ENCODE results near the gene HMCN1.

HMCN1 gene

DNA sequence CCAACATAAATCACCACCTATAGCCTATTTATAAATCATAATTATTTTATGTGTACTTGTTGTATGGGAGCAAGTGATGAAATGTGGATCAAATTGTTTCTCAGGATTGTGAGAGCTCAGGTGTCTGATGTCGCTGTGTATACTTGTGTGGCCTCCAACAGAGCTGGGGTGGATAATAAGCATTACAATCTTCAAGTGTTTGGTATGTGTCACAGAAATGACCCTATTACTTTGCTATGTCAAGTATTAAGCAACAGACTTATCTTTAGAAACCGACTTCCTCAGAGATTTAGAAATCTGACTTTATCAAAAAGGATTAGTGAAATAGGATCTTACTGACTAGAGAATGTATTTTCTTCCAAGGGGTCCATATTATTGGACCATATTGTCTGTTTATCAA, 360.0 kb downstream of the HMCN1 start:
- Histone ChIP-seq H3K36me3 (ENCODE audit: control insufficient read depth in 1 of 2, insufficient read depth in 2 of 2, low read length in 2 of 2) (no peaks in the 10 kb centered on the region), H3K27ac (ENCODE audit: low read length) (no peak overlapping the region), H3K4me1 (ENCODE audit: control insufficient read depth in 1 of 2, insufficient read depth in 2 of 2, low read length in 2 of 2) (peaks cover 0 to 4% of the 10 kb centered on the region in 2 donors), H3K27me3 (ENCODE audit: low read depth, low read length) (no peaks in the 10 kb centered on the region), H3K4me3 (ENCODE audit: low read depth in 1 of 2, low read length in 2 of 2) (no peak overlapping the region), H3K9me3 (ENCODE audit: control insufficient read depth in 1 of 2, low read length in 2 of 2) (no peaks in the 10 kb centered on the region)

DNA sequence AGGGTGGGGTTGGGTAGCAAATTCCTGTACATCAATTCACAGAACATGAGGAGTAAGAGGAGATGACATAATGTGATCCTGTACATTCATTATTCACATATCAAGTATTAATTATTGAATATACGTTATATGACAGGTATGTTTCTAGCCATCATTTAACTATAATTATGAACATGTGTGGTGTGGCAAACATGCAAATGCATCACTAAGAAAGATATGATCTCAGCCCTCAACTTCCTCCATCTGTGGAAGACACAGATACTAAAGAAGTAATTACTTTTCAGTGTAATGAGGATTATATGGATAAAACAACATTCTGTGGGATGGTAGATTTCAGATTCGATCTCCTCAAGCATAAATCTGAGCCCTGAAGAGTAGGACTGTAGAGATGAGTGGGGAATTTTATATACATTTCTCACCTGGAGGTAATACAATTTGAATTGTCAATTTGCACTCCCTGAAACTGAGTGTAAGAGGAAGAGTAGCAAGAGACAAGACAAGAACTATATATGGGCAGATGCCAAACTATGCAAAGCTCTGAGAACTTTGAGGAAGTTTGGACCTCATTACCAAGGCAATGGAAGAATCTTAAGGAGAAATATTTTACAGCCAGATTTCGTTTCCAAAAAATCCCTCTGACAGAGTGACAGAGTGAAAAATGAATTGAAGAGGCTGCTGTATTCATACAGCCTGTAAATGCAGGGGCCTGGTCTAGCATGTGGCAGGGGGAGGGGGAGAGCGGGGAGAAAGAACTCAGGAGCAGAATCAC, 365.3 kb downstream of the HMCN1 start:
- Histone ChIP-seq H3K27ac (ENCODE audit: low read length) (no peak overlapping the region), H3K9me3 (ENCODE audit: control insufficient read depth in 1 of 2, low read length in 2 of 2) (no peaks in the 10 kb centered on the region), H3K4me3 (ENCODE audit: low read depth in 1 of 2, low read length in 2 of 2) (no peak overlapping the region), H3K27me3 (ENCODE audit: low read depth, low read length) (no peaks in the 10 kb centered on the region), H3K36me3 (ENCODE audit: control insufficient read depth in 1 of 2, insufficient read depth in 2 of 2, low read length in 2 of 2) (no peaks in the 10 kb centered on the region), H3K4me1 (ENCODE audit: control insufficient read depth in 1 of 2, insufficient read depth in 2 of 2, low read length in 2 of 2) (peaks cover 0 to 8% of the 10 kb centered on the region in 2 donors)

DNA sequence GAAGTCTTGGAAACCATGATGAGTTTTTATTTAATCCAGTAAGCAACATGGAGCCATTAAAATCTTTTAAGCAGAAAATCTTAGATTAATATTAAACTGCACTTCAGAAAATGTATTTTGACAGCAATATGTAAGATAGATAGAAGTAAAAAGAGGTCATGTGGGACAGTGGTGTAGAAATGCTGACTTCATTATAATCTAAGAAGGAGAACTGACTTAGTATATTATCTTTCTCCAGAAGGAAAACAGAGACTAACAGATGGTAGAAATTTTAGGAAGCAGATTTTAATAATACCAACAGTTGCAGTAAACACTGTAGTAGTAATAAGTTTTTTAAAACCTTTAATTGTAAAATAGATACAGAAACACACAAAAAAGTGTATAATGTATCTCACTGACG, 367.9 kb downstream of the HMCN1 start:
- peaks cover 0 to 8% of the 10 kb centered on the region in 2 donors for H3K4me1 ChIP-seq (ENCODE audit: control insufficient read depth in 1 of 2, insufficient read depth in 2 of 2, low read length in 2 of 2)
- no peaks in the 10 kb centered on the region for H3K9me3 ChIP-seq (ENCODE audit: control insufficient read depth in 1 of 2, low read length in 2 of 2)
- H3K27ac ChIP-seq (ENCODE audit: low read length): no peak overlapping the region
- H3K27me3 ChIP-seq (ENCODE audit: low read depth, low read length): no peaks in the 10 kb centered on the region
- no peaks in the 10 kb centered on the region for H3K36me3 ChIP-seq (ENCODE audit: control insufficient read depth in 1 of 2, insufficient read depth in 2 of 2, low read length in 2 of 2)
- H3K4me3 ChIP-seq (ENCODE audit: low read depth in 1 of 2, low read length in 2 of 2): no peak overlapping the region

DNA sequence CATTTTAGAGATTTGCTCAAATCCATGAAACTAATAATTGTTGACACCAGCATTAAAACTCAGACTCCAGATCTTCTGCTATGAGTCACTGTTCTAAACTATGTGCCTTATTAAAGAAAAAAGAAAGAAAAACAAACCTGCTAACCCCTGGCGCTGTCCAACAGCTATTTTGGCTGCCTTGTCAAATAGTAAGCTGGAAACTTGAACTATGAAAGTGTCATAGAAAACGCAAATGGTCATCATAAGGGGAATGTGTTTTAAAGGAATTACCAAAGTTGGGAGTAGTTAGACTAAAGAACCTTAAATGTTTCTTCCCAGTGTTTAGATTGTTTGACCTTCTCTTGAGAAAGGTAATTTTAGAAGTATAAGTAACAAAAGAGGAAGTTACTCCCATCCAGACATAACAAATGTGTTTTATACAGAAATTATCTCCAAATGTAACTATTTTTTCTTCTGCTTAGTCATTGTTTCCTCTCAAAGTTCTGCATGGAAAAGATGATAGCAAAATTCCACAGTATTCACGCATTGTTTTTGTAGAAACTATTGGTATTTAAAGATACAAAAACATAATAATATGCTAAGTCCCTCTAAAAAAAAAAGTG, 368.5 kb downstream of the HMCN1 start:
- Histone ChIP-seq H3K27me3 (ENCODE audit: low read depth, low read length) (no peaks in the 10 kb centered on the region), H3K27ac (ENCODE audit: low read length) (no peak overlapping the region), H3K4me1 (ENCODE audit: control insufficient read depth in 1 of 2, insufficient read depth in 2 of 2, low read length in 2 of 2) (peaks cover 0 to 8% of the 10 kb centered on the region in 2 donors), H3K4me3 (ENCODE audit: low read depth in 1 of 2, low read length in 2 of 2) (no peak overlapping the region), H3K36me3 (ENCODE audit: control insufficient read depth in 1 of 2, insufficient read depth in 2 of 2, low read length in 2 of 2) (no peaks in the 10 kb centered on the region), H3K9me3 (ENCODE audit: control insufficient read depth in 1 of 2, low read length in 2 of 2) (no peaks in the 10 kb centered on the region)

DNA sequence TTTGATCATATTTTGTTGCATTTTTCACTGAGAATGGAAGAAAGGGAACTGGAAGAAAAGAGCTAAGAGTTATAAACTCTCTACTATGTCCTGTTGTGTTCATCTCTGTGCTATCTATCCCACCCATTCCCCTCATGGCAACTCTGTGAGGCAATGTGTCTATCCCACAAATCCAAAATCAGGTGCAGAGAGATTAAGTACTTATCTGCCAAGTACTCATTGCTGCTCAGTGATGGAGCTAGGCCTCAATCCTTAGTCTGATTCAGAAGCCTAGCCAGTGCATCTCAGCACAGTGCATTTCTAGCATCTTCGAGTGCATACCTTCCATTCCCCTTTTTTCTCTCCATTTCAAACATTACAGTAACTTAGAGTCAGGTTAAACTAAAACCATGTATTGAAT, 370.3 kb downstream of the HMCN1 start:
- Histone ChIP-seq H3K4me3 (ENCODE audit: low read depth in 1 of 2, low read length in 2 of 2) (no peak overlapping the region), H3K4me1 (ENCODE audit: control insufficient read depth in 1 of 2, insufficient read depth in 2 of 2, low read length in 2 of 2) (peaks cover 0 to 8% of the 10 kb centered on the region in 2 donors), H3K27me3 (ENCODE audit: low read depth, low read length) (no peaks in the 10 kb centered on the region), H3K36me3 (ENCODE audit: control insufficient read depth in 1 of 2, insufficient read depth in 2 of 2, low read length in 2 of 2) (no peaks in the 10 kb centered on the region), H3K27ac (ENCODE audit: low read length) (no peak overlapping the region), H3K9me3 (ENCODE audit: control insufficient read depth in 1 of 2, low read length in 2 of 2) (no peaks in the 10 kb centered on the region)

DNA sequence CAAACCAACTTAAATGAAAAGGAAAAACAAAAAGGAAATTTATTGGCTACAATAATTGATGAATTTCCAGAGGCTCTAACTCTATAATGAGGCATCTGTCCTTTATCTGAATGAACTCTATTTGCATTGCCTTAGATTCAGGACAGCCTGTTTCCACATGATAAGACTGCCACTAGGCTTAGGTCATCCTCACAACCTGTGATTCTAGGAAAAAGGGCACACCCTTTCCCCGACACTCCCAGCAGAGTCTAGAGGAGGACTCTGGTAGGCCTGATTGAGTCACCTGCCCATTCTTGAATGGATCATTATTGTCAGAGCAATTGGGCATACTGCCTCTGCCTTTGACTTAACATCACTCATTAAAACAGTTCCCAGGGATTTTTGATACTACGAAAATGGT, 378.1 kb downstream of the HMCN1 start:
- H3K4me1 ChIP-seq (ENCODE audit: control insufficient read depth in 1 of 2, insufficient read depth in 2 of 2, low read length in 2 of 2): no peaks in the 10 kb centered on the region
- no peak overlapping the region for H3K4me3 ChIP-seq (ENCODE audit: low read depth in 1 of 2, low read length in 2 of 2)
- H3K9me3 ChIP-seq (ENCODE audit: control insufficient read depth in 1 of 2, low read length in 2 of 2): no peaks in the 10 kb centered on the region
- no peaks in the 10 kb centered on the region for H3K27me3 ChIP-seq (ENCODE audit: low read depth, low read length)
- no peaks in the 10 kb centered on the region for H3K36me3 ChIP-seq (ENCODE audit: control insufficient read depth in 1 of 2, insufficient read depth in 2 of 2, low read length in 2 of 2)
- no peak overlapping the region for H3K27ac ChIP-seq (ENCODE audit: low read length)

DNA sequence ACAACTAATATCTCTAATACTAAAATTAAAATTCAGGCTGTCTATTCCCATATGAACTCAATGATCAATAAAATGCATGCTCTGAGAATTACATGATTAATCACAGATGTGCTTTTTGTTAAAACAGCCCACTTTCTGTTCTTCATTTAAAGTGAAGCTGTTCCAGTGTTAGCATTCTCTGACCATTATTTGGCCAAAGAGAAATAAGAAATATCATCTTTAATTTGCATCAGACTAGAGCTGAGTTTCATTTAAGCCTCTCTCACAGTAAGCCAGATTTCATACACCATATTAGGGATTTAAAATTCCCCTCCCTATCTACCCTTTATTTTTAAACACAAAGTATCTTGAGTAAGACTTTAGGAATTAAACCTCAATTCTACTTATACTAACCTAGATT, 379.3 kb downstream of the HMCN1 start:
- no peaks in the 10 kb centered on the region for H3K27me3 ChIP-seq (ENCODE audit: low read depth, low read length)
- H3K36me3 ChIP-seq (ENCODE audit: control insufficient read depth in 1 of 2, insufficient read depth in 2 of 2, low read length in 2 of 2): no peaks in the 10 kb centered on the region

DNA sequence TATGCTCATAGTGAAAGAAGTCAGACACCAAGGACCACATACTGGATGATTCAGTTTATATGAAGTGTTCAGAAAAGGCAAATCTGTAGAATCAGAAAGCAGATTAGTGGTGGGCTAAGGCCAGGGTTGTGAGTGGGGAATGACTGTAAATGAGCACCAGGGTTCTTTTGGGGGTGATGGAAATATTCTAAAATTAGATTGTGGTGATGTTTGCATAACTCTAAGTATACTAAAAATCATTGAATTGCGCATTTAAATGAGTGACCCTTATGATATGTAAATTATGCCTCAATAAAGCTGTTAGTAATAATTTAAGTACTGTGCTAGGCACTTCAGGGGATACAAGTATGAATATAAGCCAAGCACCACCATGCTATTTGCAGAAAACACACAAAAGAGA, 384.5 kb downstream of the HMCN1 start:
- Histone ChIP-seq H3K4me1 (ENCODE audit: control insufficient read depth in 1 of 2, insufficient read depth in 2 of 2, low read length in 2 of 2) (no peaks in the 10 kb centered on the region), H3K4me3 (ENCODE audit: low read depth in 1 of 2, low read length in 2 of 2) (no peak overlapping the region), H3K27ac (ENCODE audit: low read length) (no peak overlapping the region), H3K27me3 (ENCODE audit: low read depth, low read length) (no peaks in the 10 kb centered on the region), H3K9me3 (ENCODE audit: control insufficient read depth in 1 of 2, low read length in 2 of 2) (no peaks in the 10 kb centered on the region), H3K36me3 (ENCODE audit: control insufficient read depth in 1 of 2, insufficient read depth in 2 of 2, low read length in 2 of 2) (no peaks in the 10 kb centered on the region)

More for the DNA sequence above, 379.3 kb downstream of the HMCN1 start:
- no peak overlapping the region for H3K4me3 ChIP-seq (ENCODE audit: low read depth in 1 of 2, low read length in 2 of 2)
- no peaks in the 10 kb centered on the region for H3K9me3 ChIP-seq (ENCODE audit: control insufficient read depth in 1 of 2, low read length in 2 of 2)
- no peaks in the 10 kb centered on the region for H3K4me1 ChIP-seq (ENCODE audit: control insufficient read depth in 1 of 2, insufficient read depth in 2 of 2, low read length in 2 of 2)
- H3K27ac ChIP-seq (ENCODE audit: low read length): no peak overlapping the region

DNA sequence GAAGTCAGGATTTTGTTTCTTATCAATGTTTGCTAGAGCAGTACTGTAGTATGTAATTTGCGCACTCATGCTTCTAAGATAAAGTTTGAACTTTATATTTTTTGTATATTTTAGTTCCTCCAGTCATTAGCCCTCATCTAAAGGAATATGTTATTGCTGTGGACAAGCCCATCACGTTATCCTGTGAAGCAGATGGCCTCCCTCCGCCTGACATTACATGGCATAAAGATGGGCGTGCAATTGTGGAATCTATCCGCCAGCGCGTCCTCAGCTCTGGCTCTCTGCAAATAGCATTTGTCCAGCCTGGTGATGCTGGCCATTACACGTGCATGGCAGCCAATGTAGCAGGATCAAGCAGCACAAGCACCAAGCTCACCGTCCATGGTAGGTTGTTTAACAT, 388.6 kb downstream of the HMCN1 start:
- Histone ChIP-seq H3K27me3 (ENCODE audit: low read depth, low read length) (no peaks in the 10 kb centered on the region), H3K27ac (ENCODE audit: low read length) (no peak overlapping the region)

DNA sequence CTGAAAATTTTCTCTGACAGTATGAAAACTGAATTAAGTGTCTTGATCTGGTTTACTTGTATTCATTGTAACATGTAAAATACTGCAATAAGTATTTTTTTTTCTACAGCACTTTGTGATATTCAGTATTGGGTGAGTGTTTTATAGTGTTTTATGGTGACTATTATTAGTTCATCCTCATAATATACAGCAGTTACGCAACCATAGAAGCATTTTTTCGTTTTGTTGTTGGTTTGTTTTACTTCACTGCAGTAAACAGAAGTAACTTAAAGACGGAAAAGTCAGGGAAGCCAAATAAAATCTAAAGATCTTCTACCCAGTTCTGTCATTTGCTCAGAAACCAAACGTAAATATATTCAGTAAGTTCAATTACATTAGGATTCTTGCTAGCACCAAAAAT, 390.8 kb downstream of the HMCN1 start:
- Histone ChIP-seq H3K27ac (ENCODE audit: low read length) (no peak overlapping the region), H3K9me3 (ENCODE audit: control insufficient read depth in 1 of 2, low read length in 2 of 2) (no peaks in the 10 kb centered on the region), H3K27me3 (ENCODE audit: low read depth, low read length) (no peaks in the 10 kb centered on the region), H3K4me3 (ENCODE audit: low read depth in 1 of 2, low read length in 2 of 2) (no peak overlapping the region), H3K36me3 (ENCODE audit: control insufficient read depth in 1 of 2, insufficient read depth in 2 of 2, low read length in 2 of 2) (no peaks in the 10 kb centered on the region), H3K4me1 (ENCODE audit: control insufficient read depth in 1 of 2, insufficient read depth in 2 of 2, low read length in 2 of 2) (no peaks in the 10 kb centered on the region)

More for the DNA sequence above, 388.6 kb downstream of the HMCN1 start:
- H3K9me3 ChIP-seq (ENCODE audit: control insufficient read depth in 1 of 2, low read length in 2 of 2): no peaks in the 10 kb centered on the region
- H3K4me1 ChIP-seq (ENCODE audit: control insufficient read depth in 1 of 2, insufficient read depth in 2 of 2, low read length in 2 of 2): no peaks in the 10 kb centered on the region
- no peak overlapping the region for H3K4me3 ChIP-seq (ENCODE audit: low read depth in 1 of 2, low read length in 2 of 2)
- no peaks in the 10 kb centered on the region for H3K36me3 ChIP-seq (ENCODE audit: control insufficient read depth in 1 of 2, insufficient read depth in 2 of 2, low read length in 2 of 2)

DNA sequence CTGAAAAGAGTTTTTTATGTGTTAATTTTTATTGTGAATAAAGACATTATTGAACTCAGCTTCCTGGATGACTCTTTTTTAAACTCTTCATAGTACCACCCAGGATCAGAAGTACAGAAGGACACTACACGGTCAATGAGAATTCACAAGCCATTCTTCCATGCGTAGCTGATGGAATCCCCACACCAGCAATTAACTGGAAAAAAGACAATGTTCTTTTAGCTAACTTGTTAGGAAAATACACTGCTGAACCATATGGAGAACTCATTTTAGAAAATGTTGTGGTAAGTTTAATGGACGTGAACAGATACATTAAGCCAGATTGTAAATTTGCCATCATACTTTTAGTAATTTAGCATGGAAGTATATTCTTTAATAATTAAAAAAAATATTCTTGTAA, 391.3 kb downstream of the HMCN1 start:
- Histone ChIP-seq H3K27ac (ENCODE audit: low read length) (no peak overlapping the region), H3K4me3 (ENCODE audit: low read depth in 1 of 2, low read length in 2 of 2) (no peak overlapping the region), H3K4me1 (ENCODE audit: control insufficient read depth in 1 of 2, insufficient read depth in 2 of 2, low read length in 2 of 2) (no peaks in the 10 kb centered on the region), H3K9me3 (ENCODE audit: control insufficient read depth in 1 of 2, low read length in 2 of 2) (no peaks in the 10 kb centered on the region), H3K27me3 (ENCODE audit: low read depth, low read length) (no peaks in the 10 kb centered on the region), H3K36me3 (ENCODE audit: control insufficient read depth in 1 of 2, insufficient read depth in 2 of 2, low read length in 2 of 2) (no peaks in the 10 kb centered on the region)

DNA sequence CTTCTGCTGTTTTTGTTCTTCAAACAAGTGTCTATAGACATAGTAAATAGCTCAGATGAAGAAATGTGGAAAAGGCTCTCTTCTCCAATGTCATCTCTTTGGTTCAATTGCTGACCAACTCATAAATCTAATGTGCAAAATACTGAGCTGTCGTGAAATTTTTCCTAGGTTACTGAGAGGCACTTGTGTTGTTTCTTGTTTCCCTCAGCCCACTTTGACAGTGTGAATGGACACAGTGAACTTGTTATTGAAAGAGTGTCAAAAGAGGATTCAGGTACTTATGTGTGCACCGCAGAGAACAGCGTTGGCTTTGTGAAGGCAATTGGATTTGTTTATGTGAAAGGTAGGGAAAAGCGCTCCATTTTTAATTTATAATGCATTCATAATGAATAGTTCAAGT, 395.6 kb downstream of the HMCN1 start:
- H3K9me3 ChIP-seq (ENCODE audit: control insufficient read depth in 1 of 2, low read length in 2 of 2): no peaks in the 10 kb centered on the region
- no peaks in the 10 kb centered on the region for H3K4me1 ChIP-seq (ENCODE audit: control insufficient read depth in 1 of 2, insufficient read depth in 2 of 2, low read length in 2 of 2)
- H3K27ac ChIP-seq (ENCODE audit: low read length): no peak overlapping the region
- no peaks in the 10 kb centered on the region for H3K27me3 ChIP-seq (ENCODE audit: low read depth, low read length)
- no peak overlapping the region for H3K4me3 ChIP-seq (ENCODE audit: low read depth in 1 of 2, low read length in 2 of 2)
- no peaks in the 10 kb centered on the region for H3K36me3 ChIP-seq (ENCODE audit: control insufficient read depth in 1 of 2, insufficient read depth in 2 of 2, low read length in 2 of 2)
